K562 (cell line): ENCODE measurements around the gene ISG20L2. TPM values are rescaled to one million over a fixed set of nuclear protein-coding genes. Genes with fewer than 3 reads are reported as not detected.

ENCODE experiments used
- CEBPZ ChIP-seq: fragments of 150-350 bp; IDR thresholded peaks from 2 replicates; pipeline ENCODE4 v1.6.1; 2014; ENCODE audit warnings: low read depth, mild to moderate bottlenecking, low read length, borderline replicate concordance
- FOSL1 ChIP-seq: fragments of 200-800 bp; sonication (Bioruptor generic); conservative IDR thresholded peaks from 2 replicates; pipeline ENCODE4 v1.6.1; 2016; ENCODE audit warnings: missing genetic modification characterization, missing compliant biosample characterization
- FOXP4 ChIP-seq: sonication (generic); formaldehyde crosslinking; IDR thresholded peaks from 2 replicates; pipeline ENCODE4 v1.8.0; 2022; ENCODE audit warnings: mild to moderate bottlenecking, missing genetic modification reagents, borderline replicate concordance
- KAT8 ChIP-seq: fragments of 450-650 bp; IDR thresholded peaks from 2 replicates; pipeline ENCODE4 v1.6.1; 2016; ENCODE audit warnings: low read depth, mild to moderate bottlenecking
- KLF16 ChIP-seq: IDR thresholded peaks from 2 replicates; pipeline ENCODE4 v1.6.1; 2016; ENCODE audit warnings: antibody characterized with exemption
- NFRKB ChIP-seq: fragments of 450-650 bp; IDR thresholded peaks from 2 replicates; pipeline ENCODE4 v1.6.1; 2016; ENCODE audit warnings: low read depth
- PKNOX1 ChIP-seq: fragments of 450-650 bp; IDR thresholded peaks from 2 replicates; pipeline ENCODE4 v1.6.1; 2016
- RBM34 ChIP-seq: fragments of 200-400 bp; formaldehyde crosslinking; IDR thresholded peaks from 2 replicates; pipeline ENCODE4 v1.6.1; 2018; ENCODE audit warnings: low read length, borderline replicate concordance; ENCODE audit not compliant: insufficient read depth
- RHOXF2B ChIP-seq: fragments of 250-450 bp; sonication (Bioruptor Pico); conservative IDR thresholded peaks from 2 replicates; pipeline ENCODE4 v1.5.1; 2021
- SP1 ChIP-seq: sonication (generic); formaldehyde crosslinking; IDR thresholded peaks from 2 replicates; pipeline ENCODE4 v1.8.1; 2022; ENCODE audit warnings: mild to moderate bottlenecking, missing genetic modification reagents
- ZNF512 ChIP-seq: IDR thresholded peaks from 2 replicates; pipeline ENCODE4 v1.6.1; 2016; ENCODE audit warnings: missing genetic modification characterization, missing compliant biosample characterization
- ZNF592 ChIP-seq: fragments of 450-650 bp; IDR thresholded peaks from 2 replicates; pipeline ENCODE4 v1.6.1; 2017; ENCODE audit warnings: antibody characterized with exemption, mild to moderate bottlenecking
- ZNF668 ChIP-seq: fragments of 250-450 bp; sonication (Bioruptor Pico); IDR thresholded peaks from 2 replicates; pipeline ENCODE4 v1.8.0; 2022; ENCODE audit warnings: mild to moderate bottlenecking, inconsistent platforms
- ZNF764 ChIP-seq: fragments of 250-450 bp; sonication (Bioruptor Pico); IDR thresholded peaks from 2 replicates; pipeline ENCODE4 v1.4.0; 2020; ENCODE audit warnings: low read depth, mild to moderate bottlenecking, moderate library complexity
- ZSCAN29 ChIP-seq: fragments of 450-650 bp; IDR thresholded peaks from 2 replicates; pipeline ENCODE4 v1.6.1; 2017
- polyA plus RNA-seq, 8 experiments: library from polyadenylated mRNA; depleted of rRNA in 4 of 8; stranded (reverse) in 5 of 8; unstranded in 3 of 8; fragments of >200 nt; fragmentation: Nextera tagmentation in 2 of 8; fragmentation: Illumina TruSeq in 1 of 8; extraction: Ambion mirVana in 2 of 8; extraction: Trizol in 1 of 8; gene quantifications; 2 replicates each; pipeline versions ENCODE4 v1.2.1 to v1.2.3, GENCODE V29; 2011 to 2014; ENCODE audit warnings: inconsistent platforms in 1 of 8, missing spikeins in 1 of 8
- total RNA-seq, 7 experiments: library from RNA; depleted of rRNA in 6 of 7; stranded (reverse); fragments of >200 nt in 6 of 7; fragmentation: Illumina TruSeq in 2 of 7; extraction: Trizol in 2 of 7; gene quantifications; 2 replicates each; pipeline versions ENCODE4 v1.2.1 to v1.2.3, GENCODE V29; 2011 to 2021; ENCODE audit warnings: low replicate concordance in 1 of 7

ISG20L2 gene
- total and polyA plus RNA-seq, 9 of the 15 experiments (the other 6 are each of a cell fraction or from before 2014, with no cell fraction given) = 21.3 to 130 (median 50.3) TPM

GRCh38 chr1:156767101-156767878 lies 38.7 kb upstream of the ISG20L2 start, which contains the start of gene PRCC (continued):
- TF ChIP-seq FOXP4 (CRISPR knock-in tag) = peak; percentile 76; the same call in 1 of the 2 replicates
- peak; percentile 98 for TF ChIP-seq ZNF592
- no peak for TF ChIP-seq ZNF512 (tag)
- peak; percentile 77; the same call in 1 of the 2 replicates for TF ChIP-seq KAT8
- peak; percentile 37; the same call in 1 of the 2 replicates for TF ChIP-seq FOSL1 (tag)
- no peak for TF ChIP-seq RBM34
- TF ChIP-seq ZNF764 (CRISPR knock-in tag) = no peak
- TF ChIP-seq RHOXF2B (CRISPR knock-in tag) = no peak
- TF ChIP-seq ZSCAN29 = peak; percentile 66
- TF ChIP-seq PKNOX1 = peak; percentile 95
- no peak for TF ChIP-seq ZNF668 (CRISPR knock-in tag)
- peak; percentile 84; the same call in 1 of the 2 replicates for TF ChIP-seq SP1 (CRISPR knock-in tag)
- no peak for TF ChIP-seq CEBPZ
- peak; percentile 98 for TF ChIP-seq NFRKB
- no peak for TF ChIP-seq KLF16
